Astrocyte of the spinal cord (primary cell): ENCODE measurements around the gene FNIP2.
A peak's percentile ranks its signal among the peaks of the same experiment; 100 is the strongest.

Source experiments
- DNase-seq: peaks from one replicate; pipeline ENCODE4 v3.0.0; 2011; ENCODE audit warnings: low read depth, low spot score
- H3K4me3 ChIP-seq: 2 replicates; pipeline ENCODE4 v1.5.1; 2011; ENCODE audit warnings: low read depth, mild to moderate bottlenecking, low read length, moderate library complexity
- in situ Hi-C: cut with HindIII; loops from 2 replicates; pipeline ENCODE4 v1.10.0; 2017; ENCODE audit warnings: low sequenced_read_pairs
- TF ChIP-seq, protein P1 (sequence below): IDR thresholded peaks from 2 replicates; pipeline ENCODE4 v1.5.1; 2012; ENCODE audit warnings: low read depth, mild to moderate bottlenecking, low read length, inconsistent platforms

Gene FNIP2

GRCh38 chr4:158936238-158936637, 167.4 kb downstream of the FNIP2 start:
- TF ChIP-seq, protein P1, sequence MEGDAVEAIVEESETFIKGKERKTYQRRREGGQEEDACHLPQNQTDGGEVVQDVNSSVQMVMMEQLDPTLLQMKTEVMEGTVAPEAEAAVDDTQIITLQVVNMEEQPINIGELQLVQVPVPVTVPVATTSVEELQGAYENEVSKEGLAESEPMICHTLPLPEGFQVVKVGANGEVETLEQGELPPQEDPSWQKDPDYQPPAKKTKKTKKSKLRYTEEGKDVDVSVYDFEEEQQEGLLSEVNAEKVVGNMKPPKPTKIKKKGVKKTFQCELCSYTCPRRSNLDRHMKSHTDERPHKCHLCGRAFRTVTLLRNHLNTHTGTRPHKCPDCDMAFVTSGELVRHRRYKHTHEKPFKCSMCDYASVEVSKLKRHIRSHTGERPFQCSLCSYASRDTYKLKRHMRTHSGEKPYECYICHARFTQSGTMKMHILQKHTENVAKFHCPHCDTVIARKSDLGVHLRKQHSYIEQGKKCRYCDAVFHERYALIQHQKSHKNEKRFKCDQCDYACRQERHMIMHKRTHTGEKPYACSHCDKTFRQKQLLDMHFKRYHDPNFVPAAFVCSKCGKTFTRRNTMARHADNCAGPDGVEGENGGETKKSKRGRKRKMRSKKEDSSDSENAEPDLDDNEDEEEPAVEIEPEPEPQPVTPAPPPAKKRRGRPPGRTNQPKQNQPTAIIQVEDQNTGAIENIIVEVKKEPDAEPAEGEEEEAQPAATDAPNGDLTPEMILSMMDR: no peak
- H3K4me3 ChIP-seq: no peak overlapping the region
- in situ Hi-C loops: no loop called here
- DNase-seq: no peak

DNA sequence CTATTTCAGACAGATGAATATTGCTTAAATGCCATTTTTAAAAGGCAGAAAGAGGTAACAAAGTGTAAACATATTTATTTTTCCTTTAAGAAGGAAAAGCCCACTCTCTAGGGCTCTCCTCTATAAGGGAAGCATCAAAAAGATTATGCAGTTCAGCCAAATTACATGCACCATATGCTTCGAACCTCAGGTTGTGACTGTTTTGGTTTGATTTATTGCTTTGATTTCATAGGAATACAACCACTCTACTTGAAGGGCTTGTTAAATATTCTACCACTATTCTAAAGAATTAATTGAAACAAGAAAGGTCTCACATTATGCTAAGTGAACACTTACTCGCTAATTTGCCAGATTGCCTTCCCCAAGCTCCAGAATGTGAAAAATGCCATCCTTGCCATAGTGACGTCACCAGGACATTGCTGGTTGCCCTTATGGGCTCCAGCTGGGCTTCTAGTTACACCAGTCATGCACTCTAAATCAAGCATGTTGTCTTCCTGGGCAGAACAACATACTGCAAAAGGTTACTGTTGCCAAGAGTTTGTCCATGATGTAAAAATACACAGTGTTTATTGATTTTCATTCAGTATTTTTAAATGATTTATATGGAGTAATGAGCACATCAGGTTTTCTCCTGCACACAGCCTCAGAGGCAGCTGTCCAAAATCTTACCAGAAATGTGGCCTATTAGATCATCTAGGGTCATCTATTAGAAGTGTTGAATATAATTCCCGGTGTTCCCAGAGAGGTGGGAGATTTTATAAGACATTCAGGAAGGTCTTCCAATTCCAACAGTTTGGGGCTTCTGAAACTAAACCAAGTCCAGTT, 169.6 kb downstream of the FNIP2 start:
- in situ Hi-C loops: no loop called here
- H3K4me3 ChIP-seq: no peak overlapping the region
- TF ChIP-seq, protein P1: no peak
- DNase-seq: peak; percentile 68

- in situ Hi-C loops: no loop called here
These were observed 171.4 kb downstream of the FNIP2 start for GRCh38 chr4:158940271-158940670.

DNA sequence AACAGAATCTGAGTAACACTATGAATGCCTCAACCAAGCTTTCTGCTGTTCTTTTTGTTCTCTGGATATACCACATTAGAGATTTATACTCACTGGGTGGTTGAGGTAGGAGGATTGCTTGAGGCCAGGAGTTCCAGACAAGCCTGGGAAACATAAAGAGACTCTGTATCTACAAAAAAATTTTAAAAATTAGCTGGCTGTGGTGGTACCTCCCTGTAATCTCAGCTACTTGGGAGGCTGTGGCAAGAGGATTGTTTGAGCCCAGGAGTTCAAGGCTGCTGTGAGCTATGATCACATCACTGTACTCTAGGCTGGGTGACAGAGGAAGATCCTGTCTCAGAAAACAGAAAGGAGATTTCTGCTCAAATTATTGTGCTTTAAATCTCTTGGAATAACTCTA, 172.5 kb downstream of the FNIP2 start:
- no peak for DNase-seq
- TF ChIP-seq, protein P1: no peak
- no peak overlapping the region for H3K4me3 ChIP-seq
- in situ Hi-C loops: no loop called here

More at GRCh38 chr4:158940271-158940670, 171.4 kb downstream of the FNIP2 start:
- no peak overlapping the region for H3K4me3 ChIP-seq
- TF ChIP-seq, protein P1: no peak
- no peak for DNase-seq

- DNase-seq: no peak
- TF ChIP-seq, protein P1: no peak
- in situ Hi-C loops: no loop called here
- H3K4me3 ChIP-seq: no peak overlapping the region
These were observed 173.1 kb downstream of the FNIP2 start for GRCh38 chr4:158941895-158942294.

DNA sequence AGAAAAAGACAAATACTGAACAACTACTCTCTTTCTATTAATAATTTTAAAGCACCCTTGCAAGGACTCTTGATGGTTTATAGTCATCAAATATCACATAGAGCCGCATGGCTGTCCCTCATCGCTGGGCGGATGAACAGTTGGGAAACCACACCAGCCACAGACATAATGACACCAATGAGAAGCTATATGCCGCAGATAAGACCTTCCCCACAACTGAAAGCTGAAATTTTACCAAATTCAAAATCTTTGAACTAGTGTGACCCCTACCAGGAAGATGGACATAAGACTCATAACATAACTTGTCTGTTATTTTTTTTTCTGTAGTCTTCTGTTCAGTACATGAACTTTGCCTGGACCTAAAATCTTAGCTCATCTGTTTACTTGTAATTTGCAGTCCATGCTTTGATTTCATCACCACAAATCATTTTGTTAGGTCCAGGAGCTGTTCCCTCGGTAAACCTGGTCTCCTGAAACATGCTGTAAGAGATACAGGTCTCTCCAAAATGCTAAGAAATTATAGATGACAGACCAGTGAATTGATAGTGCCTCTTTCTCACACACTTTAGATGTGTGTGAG, 176.8 kb downstream of the FNIP2 start:
- in situ Hi-C loops: no loop called here
- DNase-seq: no peak
- TF ChIP-seq, protein P1: no peak
- no peak overlapping the region for H3K4me3 ChIP-seq
